Pancreas (tissue), 10 donors: ENCODE measurements around the gene TXNDC11. TPM values are rescaled to one million over a fixed set of nuclear protein-coding genes. Genes with fewer than 3 reads are reported as not detected.

Experiments used
- ATAC-seq, 4 donors: fragments of 200-7000 bp; cut with Tn5 transposase; one replicate each; pipeline versions ENCODE4 v1.8.0 to v1.9.1; 2020; ENCODE audit warnings: mild to moderate bottlenecking in 4 of 4, moderate library complexity in 4 of 4
- DNase-seq, 6 donors: peaks; one replicate each; pipeline ENCODE4 v3.0.0-alpha.2; 2020
- FAIRE-seq: peaks from 2 replicates; lab custom pipeline; 2012; peaks lifted over from hg19 to GRCh38; lab: Jason Lieb, UNC
- H3K27ac ChIP-seq, 4 donors: fragments of 200-600 bp; sonication (generic); 1 replicate in 3 of 4; 2 replicates in 1 of 4; pipeline versions ENCODE4 v1.5.0 to v1.8.0; 2020
- H3K27me3 ChIP-seq, 4 donors: fragments of 200-600 bp; one replicate each; pipeline ENCODE4 v1.8.0; 2021
- H3K36me3 ChIP-seq, 3 donors: fragments of 200-600 bp; sonication (generic) in 1 of 3; one replicate each; pipeline versions ENCODE4 v1.5.0 to v1.8.0; 2020 to 2021
- H3K4me1 ChIP-seq, 3 donors: fragments of 200-600 bp; one replicate each; pipeline ENCODE4 v1.8.0; 2021
- H3K4me3 ChIP-seq, 4 donors: fragments of 200-600 bp; sonication (generic) in 2 of 4; one replicate each; pipeline versions ENCODE4 v1.5.0 to v1.8.0; 2020 to 2021
- H3K9me3 ChIP-seq, 4 donors: fragments of 200-600 bp; one replicate each; pipeline ENCODE4 v1.8.0; 2021
- CTCF ChIP-seq, 4 donors: fragments of 200-600 bp; sonication (generic) in 3 of 4; IDR thresholded peaks; one replicate each; pipeline versions ENCODE4 v1.5.0 to v1.8.0; 2021; ENCODE audit warnings: antibody characterized with exemption in 4 of 4
- WGBS, 2 donors: extraction: QIAGEN DNeasy Blood & Tissue Kit; methylation state at CpG; one replicate each; pipeline ENCODE4 v1.1.7; 2013; 5-methylcytosine and 5-hydroxymethylcytosine counted together
- intact Hi-C, 3 donors: fragments of 100-400 bp; cut with DNase I; formaldehyde crosslinking; loops; one replicate each; pipeline versions ENCODE4 v1.11.1 to v1.14.2; 2022
- polyA plus RNA-seq, 2 donors: library from polyadenylated mRNA; stranded (reverse); fragments of 200-250 nt; gene quantifications; one replicate each; pipeline ENCODE4 v1.2.3, GENCODE V29; 2013
- total RNA-seq, 6 donors: library from RNA; stranded (reverse); fragmentation: NEBNext Ultra II Directional in 4 of 6; extraction: Animal tissue kit (Norgen Biotek cat#: 25700) in 4 of 6; gene quantifications; one replicate each; pipeline versions ENCODE4 v1.2.1 to v1.2.4, GENCODE V29; 2021 to 2023
- donor health status: healthy with polysubstance abuse.
- donor health status: DM: no; HTN: no; CAD: no; lungs with moderate emphysema.
- donor health status: DM: no; HTN: no; CAD: no.
- donor health status: control.
- donor health status: control.
- donor health status: Bipolar disorder and iron deficiency.
- donor health status: DM: yes; HTN: yes; CAD: no.
- donor health status: DM: no; HTN: no; CAD: no.
- donor health status: DM: no; HTN: no; CAD: no.
- donor health status: DM: yes; HTN: yes; CAD: no.

TXNDC11 gene
- total and polyA plus RNA-seq, 8 donors: 28.1 to 80.8 (median 37.1) TPM

GRCh38 chr16:11738742-11739544 is 3.7 kb downstream of the TXNDC11 start:
- peaks cover 37 to 74% (median 52%) of the 10 kb centered on the region in 3 donors for H3K4me1 ChIP-seq
- H3K27ac ChIP-seq: peak overlapping the region in 1 of 4 donors; percentile 98
- no peak for ATAC-seq
- H3K4me3 ChIP-seq: peak overlapping the region in 1 of 4 donors; percentile 9
- intact Hi-C loops: loop anchor here in 2 of 3 donors (10.0 kb wide), 1 partner anchor 56 kb away; the partner anchor contains the start of gene ZC3H7A (in 2 of the 2)
- no peaks in the 10 kb centered on the region for H3K36me3 ChIP-seq
- no peaks in the 10 kb centered on the region for H3K27me3 ChIP-seq
- no peak for FAIRE-seq
- H3K9me3 ChIP-seq: no peaks in the 10 kb centered on the region
- no peak for TF ChIP-seq CTCF (IDR thresholded peaks at IDR 0.05)
- DNase-seq: no peak
- WGBS, 2 donors: 44 to 54% methylated on average over 15 of the region's 15 CpGs

GRCh38 chr16:11737713-11738112 is 4.9 kb downstream of the TXNDC11 start:
- peaks cover 0 to 8% (median 0%) of the 10 kb centered on the region in 3 donors for H3K36me3 ChIP-seq
- ATAC-seq: no peak
- H3K4me3 ChIP-seq: no peak overlapping the region
- no peak for TF ChIP-seq CTCF (IDR thresholded peaks at IDR 0.05)
- H3K4me1 ChIP-seq: peaks cover 45 to 71% (median 55%) of the 10 kb centered on the region in 3 donors
- FAIRE-seq: no peak
- no peak for DNase-seq
- H3K9me3 ChIP-seq: no peaks in the 10 kb centered on the region
- peak overlapping the region in 2 of 4 donors; percentile 5 to 58 for H3K27ac ChIP-seq
- WGBS, 2 donors: 36 to 42% methylated on average over 8 of the region's 8 CpGs
- intact Hi-C loops: loop anchor here in 2 of 3 donors (10.0 kb wide), 1 partner anchor 57 kb away; the partner anchor contains the start of gene ZC3H7A (in 2 of the 2)
- no peaks in the 10 kb centered on the region for H3K27me3 ChIP-seq

- Histone ChIP-seq H3K4me3 (no peak overlapping the region), H3K27ac (peak overlapping the region in 2 of 4 donors; percentile 5 to 58), H3K9me3 (no peaks in the 10 kb centered on the region), H3K36me3 (peaks cover 0 to 13% (median 3%) of the 10 kb centered on the region in 3 donors), H3K27me3 (no peaks in the 10 kb centered on the region), H3K4me1 (peaks cover 53 to 76% (median 62%) of the 10 kb centered on the region in 3 donors)
- FAIRE-seq (no peak), ATAC-seq (no peak), DNase-seq (no peak)
- TF ChIP-seq CTCF (IDR thresholded peaks at IDR 0.05): no peak
- WGBS, 2 donors: 36 to 40% methylated on average over 6 of the region's 6 CpGs
- intact Hi-C loops: loop anchor here in 2 of 3 donors (10.0 kb wide), 1 partner anchor 58 kb away; the partner anchor contains the start of gene ZC3H7A (in 2 of the 2)
Measured at GRCh38 chr16:11736903-11737302, 5.8 kb downstream of the TXNDC11 start.

- no peaks in the 10 kb centered on the region for H3K9me3 ChIP-seq
- ATAC-seq (peak in 2 of 4 donors; percentile 40 to 43), DNase-seq (no peak), FAIRE-seq (no peak)
- H3K4me3 ChIP-seq: no peak overlapping the region
- H3K27me3 ChIP-seq: no peaks in the 10 kb centered on the region
- TF ChIP-seq CTCF (IDR thresholded peaks at IDR 0.05): no peak
- WGBS, 2 donors: 36 to 37% methylated on average over 8 of the region's 8 CpGs
- intact Hi-C loops: loop anchor here in 2 of 3 donors (10.0 kb wide), 1 partner anchor 59 kb away; the partner anchor contains the start of gene ZC3H7A (in 2 of the 2)
- H3K36me3 ChIP-seq: peaks cover 0 to 17% (median 3%) of the 10 kb centered on the region in 3 donors
- peak overlapping the region in 2 of 4 donors; percentile 35 to 58 for H3K27ac ChIP-seq
- peaks cover 59 to 82% (median 67%) of the 10 kb centered on the region in 3 donors for H3K4me1 ChIP-seq
Measured at GRCh38 chr16:11735787-11736186, 6.9 kb downstream of the TXNDC11 start.
